Middle frontal gyrus (tissue), 1 donor: ENCODE measurements around the gene OR56B4.

Experiments used
- DNase-seq: peaks from one replicate; pipeline ENCODE4 v3.0.0-alpha.2; 2015; ENCODE audit warnings: low spot score; ENCODE audit errors: extremely low spot score

OR56B4 gene

GRCh38 chr11:6151117-6151516, 43.6 kb downstream of the OR56B4 start:
- DNase-seq: no peak

- no peak for DNase-seq
These were observed 44.6 kb downstream of the OR56B4 start for GRCh38 chr11:6152126-6152525.

- DNase-seq: no peak
These were observed 49.3 kb downstream of the OR56B4 start for GRCh38 chr11:6156628-6157359.
